Right lobe of liver (tissue), 4 donors: ENCODE measurements around the gene ALKBH8.

Experiments used
- POLR2A ChIP-seq: fragments of 450-650 bp; IDR thresholded peaks from one replicate; pipeline ENCODE4 v1.6.1; 2017; ENCODE audit warnings: antibody characterized with exemption, mild to moderate bottlenecking
- TF ChIP-seq, protein P1 (sequence below), 4 donors: fragments of 200-600 bp in 3 of 4; fragments of 450-650 bp in 1 of 4; IDR thresholded peaks; one replicate each; pipeline versions ENCODE4 v1.5.1 to v1.8.0; 2016 to 2022; ENCODE audit warnings: antibody characterized with exemption in 4 of 4, mild to moderate bottlenecking in 2 of 4
- donor health status: DM: no; HTN: no; CAD: no.
- donor health status: DM: no; HTN: no; CAD: no.
- donor health status: DM: no; HTN: yes; CAD: no.

DNA sequence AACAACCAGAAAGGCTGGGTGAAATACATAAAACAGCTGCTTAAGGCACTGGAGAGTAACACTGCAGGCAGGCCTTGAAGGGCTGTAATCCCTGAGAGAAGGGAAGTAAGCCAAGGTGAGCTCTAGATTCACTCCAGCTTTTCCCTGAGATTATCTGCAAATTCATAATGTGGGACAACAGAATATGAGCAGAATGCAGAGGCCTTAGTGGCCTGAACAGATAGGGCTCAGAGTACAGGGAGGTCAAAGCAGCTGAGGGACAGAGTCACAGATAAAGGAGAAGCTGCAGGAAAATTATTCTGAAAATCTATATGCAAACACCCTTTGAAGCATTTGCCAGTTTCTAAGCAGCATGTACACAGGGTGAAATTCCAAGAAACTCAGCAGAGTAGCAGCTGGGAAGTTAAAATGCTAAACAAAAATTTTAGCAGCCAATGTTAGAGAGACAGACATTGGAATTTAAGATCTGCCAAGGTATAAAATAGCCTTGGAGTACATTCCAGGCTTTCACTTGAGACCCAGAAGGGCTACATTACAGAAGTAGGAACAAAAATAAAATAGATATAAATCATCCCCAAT is 59.8 kb downstream of the ALKBH8 start:
- no peak for TF ChIP-seq POLR2A
- TF ChIP-seq, protein P1, sequence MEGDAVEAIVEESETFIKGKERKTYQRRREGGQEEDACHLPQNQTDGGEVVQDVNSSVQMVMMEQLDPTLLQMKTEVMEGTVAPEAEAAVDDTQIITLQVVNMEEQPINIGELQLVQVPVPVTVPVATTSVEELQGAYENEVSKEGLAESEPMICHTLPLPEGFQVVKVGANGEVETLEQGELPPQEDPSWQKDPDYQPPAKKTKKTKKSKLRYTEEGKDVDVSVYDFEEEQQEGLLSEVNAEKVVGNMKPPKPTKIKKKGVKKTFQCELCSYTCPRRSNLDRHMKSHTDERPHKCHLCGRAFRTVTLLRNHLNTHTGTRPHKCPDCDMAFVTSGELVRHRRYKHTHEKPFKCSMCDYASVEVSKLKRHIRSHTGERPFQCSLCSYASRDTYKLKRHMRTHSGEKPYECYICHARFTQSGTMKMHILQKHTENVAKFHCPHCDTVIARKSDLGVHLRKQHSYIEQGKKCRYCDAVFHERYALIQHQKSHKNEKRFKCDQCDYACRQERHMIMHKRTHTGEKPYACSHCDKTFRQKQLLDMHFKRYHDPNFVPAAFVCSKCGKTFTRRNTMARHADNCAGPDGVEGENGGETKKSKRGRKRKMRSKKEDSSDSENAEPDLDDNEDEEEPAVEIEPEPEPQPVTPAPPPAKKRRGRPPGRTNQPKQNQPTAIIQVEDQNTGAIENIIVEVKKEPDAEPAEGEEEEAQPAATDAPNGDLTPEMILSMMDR (IDR thresholded peaks at IDR 0.05) = no peak
